Neural crest cell (in vitro differentiated cells): ENCODE data around the gene CRIM1. TPM values are rescaled to one million over a fixed set of nuclear protein-coding genes. Genes with fewer than 3 reads are reported as not detected.

Experiments
- DNase-seq: peaks from one replicate; pipeline ENCODE4 v3.0.0; 2021; ENCODE audit warnings: low read depth, mixed read lengths, low spot score
- H3K27ac Mint-ChIP-seq: one replicate; pipeline ENCODE4 v1.8.0; 2021; ENCODE audit warnings: mild to moderate bottlenecking, mixed read lengths; ENCODE audit not compliant: unreplicated experiment
- H3K27me3 Mint-ChIP-seq: 2 replicates; pipeline ENCODE4 v1.8.0; 2021; ENCODE audit warnings: low read depth, mild to moderate bottlenecking, mixed read lengths
- H3K36me3 Mint-ChIP-seq: 2 replicates; pipeline ENCODE4 v1.8.0; 2021; ENCODE audit warnings: low read depth, mild to moderate bottlenecking, mixed read lengths
- H3K4me1 Mint-ChIP-seq: 2 replicates; pipeline ENCODE4 v1.8.0; 2021; ENCODE audit warnings: mixed read lengths
- H3K4me3 Mint-ChIP-seq: one replicate; pipeline ENCODE4 v1.8.0; 2021; ENCODE audit warnings: mild to moderate bottlenecking, mixed read lengths
- H3K9me3 Mint-ChIP-seq: 2 replicates; pipeline ENCODE4 v1.8.0; 2021; ENCODE audit warnings: mixed read lengths
- CTCF ChIP-seq: fragments of 200-600 bp; sonication (generic); conservative IDR thresholded peaks from 2 replicates; pipeline ENCODE4 v1.5.0; 2021; ENCODE audit warnings: antibody characterized with exemption, mild to moderate bottlenecking
- total RNA-seq: library from RNA; stranded (reverse); gene quantifications from 2 replicates; pipeline ENCODE4 v1.2.1, GENCODE V29; 2021

The CRIM1 gene
- total RNA-seq, 1 donor from 2014 or later = 13.8 TPM

GRCh38 chr2:36369716-36370115, 14.1 kb downstream of the CRIM1 start:
- Mint-ChIP-seq H3K4me3 (peak overlapping the region; percentile 54), H3K27me3 (no peaks in the 10 kb centered on the region), H3K36me3 (peaks cover 3% of the 10 kb centered on the region), H3K27ac (no peak overlapping the region), H3K9me3 (no peaks in the 10 kb centered on the region), H3K4me1 (peaks cover 52% of the 10 kb centered on the region)
- no peak for DNase-seq
- TF ChIP-seq CTCF = no peak

- H3K36me3 Mint-ChIP-seq = peaks cover 3% of the 10 kb centered on the region
- H3K4me3 Mint-ChIP-seq = no peak overlapping the region
- no peaks in the 10 kb centered on the region for H3K27me3 Mint-ChIP-seq
- no peak for TF ChIP-seq CTCF
- DNase-seq = no peak
- no peaks in the 10 kb centered on the region for H3K9me3 Mint-ChIP-seq
- H3K4me1 Mint-ChIP-seq = peaks cover 52% of the 10 kb centered on the region
- no peak overlapping the region for H3K27ac Mint-ChIP-seq
Measured at GRCh38 chr2:36370281-36370680, 14.7 kb downstream of the CRIM1 start.

GRCh38 chr2:36371070-36371874, 15.7 kb downstream of the CRIM1 start:
- Mint-ChIP-seq H3K9me3 (no peaks in the 10 kb centered on the region), H3K27me3 (no peaks in the 10 kb centered on the region), H3K4me1 (peaks cover 51% of the 10 kb centered on the region), H3K27ac (no peak overlapping the region), H3K4me3 (no peak overlapping the region), H3K36me3 (peaks cover 3% of the 10 kb centered on the region)
- no peak for DNase-seq
- TF ChIP-seq CTCF = no peak

GRCh38 chr2:36371928-36372391, 16.4 kb downstream of the CRIM1 start:
- DNase-seq = no peak
- no peak for TF ChIP-seq CTCF
- H3K27me3 Mint-ChIP-seq = no peaks in the 10 kb centered on the region
- H3K36me3 Mint-ChIP-seq = peaks cover 3% of the 10 kb centered on the region
- H3K4me3 Mint-ChIP-seq = no peak overlapping the region
- no peak overlapping the region for H3K27ac Mint-ChIP-seq
- peaks cover 50% of the 10 kb centered on the region for H3K4me1 Mint-ChIP-seq
- H3K9me3 Mint-ChIP-seq = no peaks in the 10 kb centered on the region

GRCh38 chr2:36373149-36373926, 17.8 kb downstream of the CRIM1 start:
- DNase-seq = no peak
- H3K36me3 Mint-ChIP-seq = peaks cover 5% of the 10 kb centered on the region
- H3K9me3 Mint-ChIP-seq = no peaks in the 10 kb centered on the region
- no peak overlapping the region for H3K4me3 Mint-ChIP-seq
- H3K27me3 Mint-ChIP-seq = no peaks in the 10 kb centered on the region
- H3K4me1 Mint-ChIP-seq = peaks cover 41% of the 10 kb centered on the region
- TF ChIP-seq CTCF = no peak
- no peak overlapping the region for H3K27ac Mint-ChIP-seq
